Kidney epithelial cell (primary cell): ENCODE measurements around the gene CA11. TPM values are rescaled to one million over a fixed set of nuclear protein-coding genes. Genes with fewer than 3 reads are reported as not detected.

Source experiments
- DNase-seq: peaks from one replicate; pipeline ENCODE4 v3.0.0-alpha.2; 2010; ENCODE audit warnings: low read depth
- H3K27me3 ChIP-seq: 2 replicates; pipeline ENCODE4 v1.6.0; 2011; ENCODE audit warnings: low read length; ENCODE audit not compliant: control insufficient read depth, insufficient read depth
- H3K36me3 ChIP-seq: 2 replicates; pipeline ENCODE4 v1.5.1; 2011; ENCODE audit warnings: low read length; ENCODE audit not compliant: control insufficient read depth, insufficient read depth
- H3K4me3 ChIP-seq: 2 replicates; pipeline ENCODE4 v1.5.1; 2011; ENCODE audit warnings: low read depth, mild to moderate bottlenecking, control low read depth, low read length
- CTCF ChIP-seq: IDR thresholded peaks from 2 replicates; pipeline ENCODE4 v1.5.1; 2011; ENCODE audit warnings: mild to moderate bottlenecking, moderate library complexity, low read length, control low read depth, inconsistent platforms; ENCODE audit not compliant: insufficient read depth, poor library complexity, severe bottlenecking
- total RNA-seq: library from RNA; depleted of rRNA; stranded (reverse); fragments of >200 nt; gene quantifications from 2 replicates; pipeline ENCODE4 v1.2.3, GENCODE V29; 2015

CA11 gene
- total RNA-seq, 1 donor from 2014 or later: 1.1 TPM

- TF ChIP-seq CTCF: peak; percentile 59
- no peak for DNase-seq
- Histone ChIP-seq H3K27me3 (no peaks in the 10 kb centered on the region), H3K4me3 (no peak overlapping the region), H3K36me3 (no peaks in the 10 kb centered on the region)
Measured at GRCh38 chr19:48608798-48609263, 37.2 kb downstream of the CA11 start.

- no peak for DNase-seq
- Histone ChIP-seq H3K27me3 (no peaks in the 10 kb centered on the region), H3K4me3 (no peak overlapping the region), H3K36me3 (no peaks in the 10 kb centered on the region)
- TF ChIP-seq CTCF: no peak
Measured at GRCh38 chr19:48607359-48607755, 38.6 kb downstream of the CA11 start.

- Histone ChIP-seq H3K27me3 (no peaks in the 10 kb centered on the region), H3K4me3 (no peak within 1 kb of the TSS), H3K36me3 (no peaks in the 10 kb centered on the region)
- DNase-seq: no peak
- no peak for TF ChIP-seq CTCF
Measured at GRCh38 chr19:48606463-48607358, 39.3 kb downstream of the CA11 start, which contains the start of gene SPACA4. Gene SPACA4 (plus strand): TSS chr19:48606742. CDS start chr19:48606979, 237 bp downstream.

- TF ChIP-seq CTCF: no peak
- no peak for DNase-seq
Measured at GRCh38 chr19:48603850-48604249, 42.1 kb downstream of the CA11 start.

GRCh38 chr19:48603449-48603848 is 42.5 kb downstream of the CA11 start:
- no peak for TF ChIP-seq CTCF
- no peak for DNase-seq
- peaks cover 8% of the 10 kb centered on the region for H3K27me3 ChIP-seq
- H3K4me3 ChIP-seq: no peak overlapping the region
- H3K36me3 ChIP-seq: no peaks in the 10 kb centered on the region

More at GRCh38 chr19:48603850-48604249, 42.1 kb downstream of the CA11 start:
- Histone ChIP-seq H3K27me3 (peaks cover 7% of the 10 kb centered on the region), H3K36me3 (no peaks in the 10 kb centered on the region), H3K4me3 (no peak overlapping the region)

- no peak for DNase-seq
- TF ChIP-seq CTCF: no peak
- H3K4me3 ChIP-seq: no peak overlapping the region
- H3K36me3 ChIP-seq: no peaks in the 10 kb centered on the region
- peaks cover 10% of the 10 kb centered on the region for H3K27me3 ChIP-seq
Measured at GRCh38 chr19:48603001-48603400, 43.0 kb downstream of the CA11 start.
